Stimulated activated CD8-positive, alpha-beta memory T cell treated with anti-CD3 and anti-CD28 coated beads, Interleukin-4, amount 100 ng/mL, for 1 hour (primary cell): ENCODE results near the gene LACC1.

Experiments used
- DNase-seq, 2 donors: peaks; one replicate each; pipeline ENCODE4 v3.0.0-alpha.2; 2020; ENCODE audit warnings: low read depth in 2 of 2, low spot score in 1 of 2

Gene LACC1

DNA sequence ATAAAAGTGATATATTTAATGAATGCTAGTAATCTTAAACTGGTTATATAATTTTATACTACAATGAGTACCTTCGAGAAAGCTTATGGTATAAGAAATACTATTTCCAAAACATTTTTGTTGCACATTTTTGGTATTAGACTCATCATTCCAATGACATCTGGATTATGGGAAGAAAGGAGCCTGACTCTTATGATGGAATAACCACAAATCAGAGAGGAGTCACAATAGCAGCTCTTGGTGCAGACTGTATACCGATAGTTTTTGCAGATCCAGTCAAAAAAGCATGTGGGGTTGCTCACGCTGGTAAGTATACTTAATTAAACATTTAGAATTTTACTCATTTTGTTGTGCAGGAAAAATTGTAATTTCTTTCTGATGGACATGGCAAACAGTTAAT, 3.9 kb downstream of the LACC1 start:
- DNase-seq: no peak

DNA sequence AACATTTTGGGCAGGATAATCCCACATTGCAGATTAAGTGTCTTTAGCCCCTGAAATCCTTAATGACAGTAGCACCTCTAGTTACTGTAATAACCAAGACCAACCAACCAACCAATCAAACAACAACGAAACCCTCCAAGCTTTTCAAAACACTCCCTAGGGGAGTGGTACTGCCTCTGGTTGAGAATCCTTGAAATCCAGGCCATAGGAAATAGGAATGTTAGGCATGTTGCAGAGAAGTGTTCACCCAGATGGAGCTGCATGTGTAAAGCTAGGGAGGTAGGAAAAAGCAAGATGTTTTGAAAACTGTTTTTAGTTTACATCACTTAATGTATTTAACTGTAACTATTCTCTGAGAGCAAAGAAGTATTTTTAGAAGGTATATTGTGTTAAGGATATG, 4.5 kb downstream of the LACC1 start:
- no peak for DNase-seq

DNA sequence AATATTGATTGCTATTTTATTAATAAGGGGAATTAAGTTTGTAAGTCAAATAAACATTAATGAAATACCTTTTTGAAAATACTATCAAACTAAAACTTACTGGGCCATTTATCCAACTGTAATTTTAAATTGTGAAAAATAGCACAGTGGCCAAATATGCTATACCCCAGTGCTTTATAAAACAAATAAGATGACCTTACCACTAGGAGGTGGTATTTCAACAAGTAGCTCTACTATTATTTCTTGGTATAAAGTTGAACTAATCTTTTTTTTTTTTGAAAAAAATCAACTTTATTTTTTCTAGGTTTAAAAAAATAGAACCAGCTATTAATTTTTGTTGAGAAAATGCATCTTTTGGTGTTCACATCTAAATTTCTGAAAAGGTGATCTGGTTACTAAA, 14.7 kb downstream of the LACC1 start:
- no peak for DNase-seq

DNA sequence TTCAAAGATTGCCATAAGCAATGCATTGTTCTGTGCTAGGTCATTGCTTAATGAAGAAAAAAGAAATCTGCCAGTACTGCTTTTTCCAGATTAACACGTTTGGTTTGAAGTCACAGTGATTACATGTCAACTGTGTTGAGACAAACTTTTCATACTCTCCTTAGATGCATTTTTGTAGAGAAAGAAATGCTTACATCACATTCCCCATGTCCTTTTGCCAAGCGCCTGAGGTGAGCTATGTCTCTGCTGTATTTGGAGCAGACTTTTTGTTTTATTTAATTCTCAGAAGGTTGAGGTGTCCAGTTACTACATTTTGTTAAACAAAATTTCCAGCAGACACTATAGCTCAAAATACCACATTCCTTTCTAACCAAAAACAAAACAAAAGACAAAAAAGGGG, 16.2 kb downstream of the LACC1 start:
- DNase-seq: no peak

DNA sequence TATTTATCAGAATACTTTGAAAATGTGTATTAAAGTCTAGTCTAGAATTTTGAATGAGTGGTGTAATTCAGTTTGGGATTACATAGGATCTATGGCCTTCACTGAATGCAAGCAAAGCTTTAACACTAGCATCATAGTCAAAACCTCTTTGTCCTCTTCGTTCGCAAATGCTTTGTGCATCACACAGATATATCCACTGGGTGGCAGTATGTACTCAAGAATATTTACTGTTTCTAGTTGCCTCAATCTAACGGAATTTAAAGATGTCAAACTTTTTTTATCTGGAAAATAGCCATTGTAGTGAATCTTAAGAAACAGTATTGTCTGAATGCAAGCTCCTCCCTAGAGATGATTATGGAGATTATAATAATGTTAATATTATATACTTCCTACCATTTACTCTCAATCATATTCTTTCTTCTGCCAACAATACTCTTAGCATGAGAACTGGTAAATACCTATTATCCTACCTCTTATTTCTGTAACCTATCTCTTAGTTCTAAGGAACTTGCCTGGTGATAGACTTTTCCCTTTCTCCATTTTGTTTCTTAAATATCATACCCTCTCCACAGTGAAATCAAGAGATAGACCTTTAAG, 25.8 kb downstream of the LACC1 start:
- no peak for DNase-seq

DNA sequence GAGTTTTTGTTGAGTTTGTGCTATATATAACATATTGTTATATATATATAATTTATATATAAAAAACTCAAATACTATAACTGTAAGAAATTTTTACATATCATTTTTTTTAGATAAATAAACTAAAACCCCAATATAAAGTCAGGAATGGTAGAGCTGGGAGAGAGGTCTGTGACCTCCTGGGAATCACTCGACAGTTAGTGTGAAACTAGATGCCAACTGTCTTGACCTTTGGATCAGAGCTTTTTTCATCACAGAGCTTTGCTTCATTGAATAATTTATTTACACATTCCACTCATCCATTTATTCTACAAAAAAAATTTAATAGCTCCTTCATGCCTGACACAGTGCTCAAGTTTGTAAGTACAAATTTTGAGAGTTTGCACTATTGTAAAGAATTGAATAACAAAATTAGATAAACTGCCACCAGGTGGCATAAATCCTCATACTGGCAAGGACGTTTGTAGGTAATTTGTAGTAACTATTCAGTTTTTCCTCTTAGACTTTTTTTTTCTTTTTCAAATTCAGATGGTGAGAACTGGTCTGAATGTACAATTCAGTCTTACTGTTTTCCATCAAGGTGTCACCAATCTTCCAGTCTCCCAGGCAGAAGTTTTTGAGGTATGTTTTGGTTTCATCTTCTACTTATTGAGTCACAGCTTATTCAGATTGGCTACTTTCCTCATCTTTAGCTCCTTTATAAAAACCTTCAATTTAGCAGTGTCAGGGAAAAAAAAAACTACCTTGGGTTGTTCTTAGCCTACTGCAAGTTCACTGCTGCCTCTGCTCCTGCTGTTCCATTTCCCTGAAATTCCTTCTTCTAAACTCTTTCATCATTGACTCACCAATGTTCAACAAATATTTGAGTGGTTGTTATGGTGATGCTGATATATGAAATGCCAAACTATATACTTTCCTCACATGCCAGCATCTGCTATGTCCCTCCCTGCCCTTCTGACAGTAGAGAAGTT, 28.7 kb downstream of the LACC1 start:
- no peak for DNase-seq

DNA sequence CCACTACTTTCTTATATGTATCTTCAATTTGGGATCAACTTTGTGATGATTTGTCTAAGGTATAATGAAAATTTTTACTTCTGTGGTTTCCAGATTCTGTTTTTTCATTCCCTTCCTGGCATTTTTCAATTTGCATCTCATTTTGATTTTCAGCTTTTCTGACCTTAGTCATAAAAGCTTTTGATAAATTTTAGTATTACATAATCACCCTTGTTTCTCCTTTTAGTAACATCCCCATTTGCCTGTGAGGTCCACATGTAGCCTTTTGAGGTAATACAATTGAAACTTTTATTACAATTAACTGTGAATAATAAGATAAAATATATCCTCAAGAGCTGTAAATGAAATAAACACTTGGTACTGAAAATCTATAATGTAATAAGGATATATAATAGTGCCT, 31.2 kb downstream of the LACC1 start:
- DNase-seq: no peak

DNA sequence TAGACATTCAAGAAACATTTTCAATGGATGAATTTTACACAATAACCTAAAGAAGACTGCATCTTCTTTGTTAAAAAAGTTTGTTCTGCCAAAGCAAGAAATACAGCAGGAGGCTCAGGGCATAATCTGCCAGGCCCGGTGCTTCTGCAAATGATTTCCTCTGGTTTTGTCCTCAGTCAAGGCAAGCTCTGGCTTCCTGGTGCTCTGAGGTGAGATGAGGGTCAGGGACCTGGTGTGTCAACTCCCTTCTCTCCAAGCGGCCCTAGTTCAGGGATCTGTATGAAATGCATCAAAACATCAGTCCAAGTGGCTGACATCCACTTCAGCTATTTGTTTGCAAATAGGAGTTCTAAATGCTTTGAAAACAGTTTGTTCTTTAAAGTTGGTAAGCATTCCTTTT, 31.6 kb downstream of the LACC1 start:
- no peak for DNase-seq

DNA sequence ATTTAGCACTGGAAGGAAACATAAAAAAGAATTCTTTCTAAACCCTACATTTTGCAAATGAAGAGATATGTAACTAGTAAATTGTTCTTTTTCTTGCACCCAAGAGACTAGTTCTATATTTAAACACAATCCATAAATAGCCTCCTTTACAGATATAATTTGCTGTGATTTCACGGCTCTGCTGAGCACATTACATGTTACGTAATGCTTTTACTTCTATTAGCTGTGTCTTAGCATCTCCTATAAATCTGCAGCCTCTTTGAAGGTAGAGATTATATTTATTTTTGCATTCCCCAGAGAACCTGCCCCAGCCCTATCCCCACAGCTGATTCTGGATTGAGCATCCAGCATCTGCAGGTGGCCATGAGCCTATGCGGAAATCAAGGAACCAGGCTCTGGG, 32.2 kb downstream of the LACC1 start:
- no peak for DNase-seq

DNA sequence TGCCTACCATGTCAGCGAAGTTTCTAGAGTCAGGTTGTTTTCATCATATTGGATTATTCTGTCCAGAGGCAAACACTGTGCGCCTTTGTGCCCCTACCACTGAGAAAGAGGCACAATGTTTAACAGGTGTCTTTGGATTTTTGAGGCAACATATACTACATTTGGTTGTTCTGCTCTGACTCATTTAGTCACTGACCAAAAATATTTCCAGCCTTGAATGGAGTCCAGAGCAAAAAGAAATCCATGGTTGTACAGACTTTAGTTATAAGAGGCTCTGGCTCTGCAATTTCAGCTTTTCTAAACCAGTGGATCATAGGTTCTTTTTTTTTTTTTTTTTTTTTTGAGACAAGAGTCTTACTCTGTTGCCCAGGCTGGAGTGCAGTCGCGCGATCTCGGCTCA, 35.7 kb downstream of the LACC1 start:
- DNase-seq: no peak

DNA sequence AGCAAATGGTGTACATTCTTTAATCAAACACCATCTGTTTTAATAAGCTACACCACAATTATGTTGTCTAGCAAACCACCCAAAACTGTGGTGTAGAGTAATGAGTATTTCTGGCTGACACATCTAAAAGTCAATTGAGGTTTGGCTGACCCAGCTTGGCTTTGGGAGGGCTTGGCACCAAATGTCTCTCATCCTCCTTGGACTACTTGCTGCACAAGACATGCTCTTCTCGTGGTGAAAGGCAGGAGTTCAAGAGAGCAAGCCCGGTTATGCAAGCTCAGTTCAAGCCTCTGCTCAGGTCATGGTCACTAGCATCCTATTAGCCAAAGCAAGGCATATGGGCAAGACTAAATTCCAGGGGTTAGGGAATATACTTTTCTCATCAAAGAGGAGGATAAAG, 37.1 kb downstream of the LACC1 start:
- DNase-seq: no peak

DNA sequence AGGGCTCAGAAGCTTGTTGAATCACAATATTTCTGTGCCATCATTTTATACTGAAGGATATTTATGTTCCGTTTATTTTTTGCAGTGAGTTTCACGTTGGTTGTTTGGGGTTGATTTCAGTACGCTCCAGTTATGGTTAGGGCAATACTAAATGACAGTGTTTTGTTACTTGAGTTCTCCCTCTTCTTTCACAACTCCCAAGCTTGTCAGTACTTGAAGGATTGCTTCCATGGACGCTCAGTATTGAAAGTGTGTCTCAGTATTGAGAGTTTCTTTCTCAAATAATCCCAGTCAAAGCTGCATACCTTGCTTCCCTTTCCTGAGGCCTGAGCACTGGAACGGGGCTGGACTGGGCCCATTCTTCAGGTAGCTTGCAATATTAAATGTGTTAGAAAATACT, 38.9 kb downstream of the LACC1 start:
- no peak for DNase-seq

DNA sequence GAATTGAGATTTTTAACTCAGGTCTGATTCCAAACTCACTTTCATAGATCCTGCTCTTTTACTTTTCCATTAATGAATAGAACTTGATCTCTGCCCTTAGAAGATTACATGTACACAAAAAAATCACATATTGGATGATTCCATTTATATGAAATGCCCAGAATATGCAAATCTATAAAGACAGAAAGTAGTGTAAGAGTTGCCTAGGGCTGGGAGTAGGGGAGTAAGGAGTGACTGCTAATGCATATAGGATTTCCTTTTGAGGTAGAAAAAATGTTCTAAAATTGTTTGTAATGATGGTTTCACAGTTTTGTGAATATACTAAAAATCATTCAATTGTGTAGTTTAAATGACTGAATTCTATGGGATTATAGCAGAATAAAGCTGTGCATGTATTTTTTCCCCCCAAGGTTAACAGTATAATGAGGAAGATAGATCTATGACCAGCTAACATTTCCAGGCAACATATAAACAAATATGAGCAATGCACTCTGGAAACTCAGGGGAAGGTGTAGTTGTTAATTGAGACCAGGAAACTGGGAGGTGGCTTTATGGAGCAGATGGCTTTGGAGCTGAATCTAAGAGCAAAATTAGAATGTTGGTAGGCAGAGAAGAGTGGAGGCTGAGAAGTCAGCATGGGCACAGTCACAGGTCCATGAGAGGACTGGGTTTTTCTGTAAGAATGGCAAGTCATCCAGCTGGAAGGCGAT, 41.4 kb downstream of the LACC1 start:
- DNase-seq: no peak

DNA sequence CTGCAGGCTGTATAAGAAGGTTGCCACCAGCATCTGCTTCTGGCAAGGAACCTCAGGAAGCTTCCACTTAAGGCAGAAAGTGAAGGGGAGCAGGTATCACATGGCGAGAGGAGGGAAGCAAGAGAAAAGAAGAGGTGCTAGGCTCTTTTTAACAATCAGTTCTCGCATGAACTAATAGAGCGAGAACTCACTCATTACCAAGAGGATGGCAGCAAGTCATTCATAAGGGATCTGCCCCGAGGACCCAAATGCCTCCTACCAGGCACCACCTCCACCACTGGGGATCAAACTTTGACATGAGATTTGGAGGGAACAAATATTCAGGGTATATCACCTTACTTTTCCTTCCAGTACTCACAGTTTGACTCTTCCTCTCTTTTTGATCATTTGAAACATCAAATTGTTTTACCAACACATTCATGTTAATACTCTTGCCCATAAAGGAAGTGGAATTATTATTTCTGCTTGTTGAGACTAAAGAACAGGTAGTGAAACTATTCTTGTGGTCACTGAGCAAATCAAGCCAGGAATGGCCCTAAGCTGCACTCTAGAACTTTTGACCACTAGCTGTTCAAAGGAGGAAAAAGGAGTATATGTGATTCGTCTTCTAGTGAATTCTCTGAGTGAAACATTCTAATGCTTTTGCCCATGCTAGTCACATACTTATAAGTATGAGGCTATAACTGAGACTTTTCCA, 45.0 kb downstream of the LACC1 start:
- no peak for DNase-seq

DNA sequence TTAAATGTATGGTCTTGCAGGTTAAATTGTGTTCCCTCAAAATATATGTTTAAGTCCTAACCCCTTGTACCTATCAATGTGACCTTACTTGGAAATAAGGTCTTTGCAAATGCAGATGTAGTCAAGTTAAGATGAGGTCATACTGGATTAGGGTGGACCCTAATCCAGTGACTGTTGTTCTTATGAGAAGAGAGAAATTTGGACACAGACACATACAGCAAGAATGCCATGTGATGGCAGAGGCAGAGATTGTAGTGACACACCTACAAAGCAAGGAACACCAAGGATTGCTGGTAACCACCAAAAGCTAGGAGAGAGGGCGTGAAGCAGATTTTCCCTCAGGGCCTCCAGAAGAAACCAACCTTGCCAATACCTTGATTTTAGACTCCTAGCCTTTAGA, 50.2 kb downstream of the LACC1 start:
- DNase-seq: no peak

DNA sequence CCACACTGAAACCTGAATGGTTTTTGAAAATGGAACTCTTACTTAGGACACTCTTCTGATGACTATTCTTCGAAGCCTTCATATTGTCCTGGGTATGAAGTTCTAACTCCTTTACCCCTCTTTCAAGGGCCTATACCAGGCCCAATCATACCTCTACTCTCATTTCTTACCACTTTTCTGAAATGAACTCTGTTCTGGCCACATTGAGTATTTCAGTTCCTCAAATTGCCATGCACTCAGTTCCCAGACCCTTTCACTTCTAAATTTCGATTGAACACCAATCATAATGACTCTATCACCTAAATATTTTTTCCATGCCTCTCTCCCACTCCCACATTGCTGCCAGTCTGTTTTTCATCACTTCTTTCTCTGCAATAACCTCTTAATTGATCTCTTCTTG, 53.7 kb downstream of the LACC1 start:
- no peak for DNase-seq

DNA sequence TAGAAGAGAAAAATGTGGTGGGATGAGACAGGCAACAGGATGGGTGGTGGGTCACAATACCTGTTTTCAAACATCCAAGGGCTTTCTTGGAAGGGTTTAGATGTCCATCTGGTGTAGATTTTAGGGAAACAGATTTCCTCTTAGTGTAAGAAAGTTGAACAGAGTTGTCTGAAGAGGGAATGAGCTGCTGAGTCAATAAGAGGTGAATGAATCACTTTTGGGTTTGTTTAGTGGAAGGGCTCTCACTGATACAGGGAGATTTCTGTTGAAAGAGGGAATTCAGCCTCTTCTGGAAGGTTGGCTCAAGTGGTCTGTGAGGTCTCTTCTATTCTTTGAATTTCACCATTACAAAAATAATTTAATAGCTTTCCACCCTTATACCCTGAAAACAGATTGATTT, 54.6 kb downstream of the LACC1 start:
- DNase-seq: no peak

DNA sequence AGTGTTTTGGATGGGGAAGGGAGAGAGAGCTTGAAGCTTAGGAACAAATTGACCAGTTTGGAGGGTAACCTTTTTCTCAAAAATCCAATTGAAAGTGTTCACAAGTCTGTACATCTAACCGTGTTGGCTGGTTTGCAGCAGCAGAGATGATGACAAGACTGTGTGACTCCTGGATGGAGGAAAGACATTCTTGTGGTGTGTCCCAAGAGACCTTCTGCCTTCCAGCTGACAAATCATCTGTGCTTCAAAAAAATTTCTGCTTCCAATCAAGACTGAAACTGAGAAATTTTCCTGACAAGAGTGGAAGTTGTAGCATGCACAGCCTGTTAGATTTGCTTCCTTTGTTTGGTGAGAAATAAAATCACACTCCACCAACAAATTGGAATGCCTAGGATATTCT, 56.2 kb downstream of the LACC1 start:
- DNase-seq: no peak

DNA sequence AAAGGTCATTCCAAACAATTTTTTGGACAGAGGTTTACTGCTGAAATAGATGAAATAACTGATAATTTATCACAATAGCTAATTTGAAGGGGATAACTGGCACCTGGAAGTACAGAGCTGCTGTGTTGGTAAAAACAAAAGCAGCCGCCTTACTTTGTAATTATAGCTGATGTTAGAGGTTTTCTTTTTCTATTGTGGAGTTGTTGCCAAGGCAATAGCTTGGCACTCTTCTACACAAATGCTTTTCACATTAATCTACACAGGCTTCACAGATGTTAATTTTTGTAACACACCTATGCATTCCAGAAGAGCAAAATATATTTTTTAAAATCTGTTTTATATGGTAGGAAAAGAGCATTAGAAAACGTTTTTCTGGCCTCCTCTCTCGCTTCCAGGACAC, 56.9 kb downstream of the LACC1 start:
- DNase-seq: no peak

DNA sequence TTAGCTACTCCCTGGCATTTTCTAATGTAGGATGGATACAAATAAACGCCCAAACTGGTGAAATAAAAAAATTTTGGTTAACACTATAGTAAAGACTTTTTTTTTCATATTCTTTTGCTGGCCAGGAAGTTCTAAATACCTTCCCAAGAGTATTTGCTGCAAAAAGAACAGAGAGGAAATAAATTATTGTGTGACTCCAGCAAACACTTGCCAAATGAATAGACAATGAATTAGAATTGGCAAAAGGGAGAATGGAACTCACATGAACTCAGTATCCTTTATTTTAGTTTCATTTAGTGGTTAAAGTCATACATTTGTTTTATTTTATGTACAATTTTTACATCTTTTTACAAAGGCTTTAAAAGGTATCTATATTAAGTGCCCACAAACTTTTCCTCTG, 58.1 kb downstream of the LACC1 start:
- DNase-seq: no peak

DNA sequence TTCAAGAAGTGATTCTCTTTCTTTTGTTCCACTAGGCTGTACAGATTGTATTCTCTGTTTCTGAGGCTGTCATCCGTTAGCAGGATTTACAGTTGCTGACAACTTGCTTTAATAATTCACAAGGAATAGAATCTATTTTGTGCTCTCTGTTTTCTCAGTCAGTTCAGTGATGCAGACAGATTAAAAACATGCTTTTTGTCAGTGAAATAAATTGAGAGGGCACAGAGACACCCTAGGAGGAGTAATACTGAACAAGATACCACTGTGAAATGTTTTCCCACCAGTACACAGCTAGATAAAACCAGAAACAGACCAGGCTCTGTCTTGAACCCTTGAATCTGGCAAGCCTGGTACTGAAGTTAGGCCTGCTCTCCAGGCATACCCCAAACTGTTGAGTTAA, 58.7 kb downstream of the LACC1 start:
- DNase-seq: no peak

DNA sequence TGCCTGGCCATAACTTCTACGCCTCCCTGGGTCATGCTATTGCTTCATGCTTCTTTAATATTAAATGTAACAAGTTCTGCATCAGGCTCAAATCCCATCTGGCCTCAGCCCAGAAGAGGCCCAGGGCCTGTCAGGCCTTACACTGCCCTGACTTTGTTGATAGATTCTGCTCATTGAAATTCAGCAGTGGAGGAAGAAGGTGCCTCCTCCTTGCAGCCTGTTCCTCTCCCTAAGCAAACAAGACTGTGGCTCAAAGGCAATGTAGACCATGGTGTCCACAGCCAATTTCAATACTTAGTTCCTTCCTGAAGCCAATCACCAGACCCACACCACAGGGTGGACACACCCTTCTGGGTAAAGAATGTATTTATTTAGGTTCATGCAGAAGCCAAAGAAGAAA, 59.4 kb downstream of the LACC1 start:
- no peak for DNase-seq
